Gastrocnemius medialis (tissue), 4 donors: Measurements from ENCODE around the gene OAF.
"Not testable (repeated sequence)": the region's sequence is repeated elsewhere in the genome, so short reads cannot be mapped to it uniquely, and the experiment has no call there.

Experiments
- POLR2A ChIP-seq, 2 donors: fragments of 450-650 bp; IDR thresholded peaks; one replicate each; pipeline ENCODE4 v1.6.1; 2017; ENCODE audit warnings: antibody characterized with exemption in 2 of 2, mild to moderate bottlenecking in 2 of 2, moderate library complexity in 2 of 2
- TF ChIP-seq, protein P1 (sequence below), 5 experiments: fragments of 450-650 bp in 3 of 5; fragments of 200-600 bp in 2 of 5; sonication (generic) in 2 of 5; IDR thresholded peaks in 4 of 5; conservative IDR thresholded peaks in 1 of 5; 1 replicate in 4 of 5; 2 replicates in 1 of 5; pipeline ENCODE4 v1.5.1; 2016 to 2019; ENCODE audit warnings: antibody characterized with exemption in 5 of 5, mild to moderate bottlenecking in 3 of 5, moderate library complexity in 3 of 5

DNA sequence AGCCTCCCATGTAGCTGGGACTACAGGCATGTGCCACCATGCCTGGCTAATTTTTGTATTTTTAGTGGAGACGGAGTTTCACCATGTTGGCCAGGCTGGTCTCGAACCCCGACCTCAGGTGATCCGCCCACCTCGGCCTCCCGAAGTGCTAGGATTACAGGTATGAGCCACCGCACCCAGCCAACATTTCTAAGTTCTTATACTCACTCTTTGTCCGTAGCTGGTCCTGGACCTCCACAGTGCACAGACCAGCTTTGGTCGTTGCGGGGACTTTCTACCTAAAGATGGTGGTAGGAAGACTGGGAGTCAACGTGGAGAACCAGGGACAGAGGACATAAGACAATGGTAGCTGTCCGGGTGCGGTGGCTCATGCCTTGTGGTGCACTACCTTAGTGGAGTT is 42.5 kb downstream of the OAF start:
- TF ChIP-seq, protein P1, sequence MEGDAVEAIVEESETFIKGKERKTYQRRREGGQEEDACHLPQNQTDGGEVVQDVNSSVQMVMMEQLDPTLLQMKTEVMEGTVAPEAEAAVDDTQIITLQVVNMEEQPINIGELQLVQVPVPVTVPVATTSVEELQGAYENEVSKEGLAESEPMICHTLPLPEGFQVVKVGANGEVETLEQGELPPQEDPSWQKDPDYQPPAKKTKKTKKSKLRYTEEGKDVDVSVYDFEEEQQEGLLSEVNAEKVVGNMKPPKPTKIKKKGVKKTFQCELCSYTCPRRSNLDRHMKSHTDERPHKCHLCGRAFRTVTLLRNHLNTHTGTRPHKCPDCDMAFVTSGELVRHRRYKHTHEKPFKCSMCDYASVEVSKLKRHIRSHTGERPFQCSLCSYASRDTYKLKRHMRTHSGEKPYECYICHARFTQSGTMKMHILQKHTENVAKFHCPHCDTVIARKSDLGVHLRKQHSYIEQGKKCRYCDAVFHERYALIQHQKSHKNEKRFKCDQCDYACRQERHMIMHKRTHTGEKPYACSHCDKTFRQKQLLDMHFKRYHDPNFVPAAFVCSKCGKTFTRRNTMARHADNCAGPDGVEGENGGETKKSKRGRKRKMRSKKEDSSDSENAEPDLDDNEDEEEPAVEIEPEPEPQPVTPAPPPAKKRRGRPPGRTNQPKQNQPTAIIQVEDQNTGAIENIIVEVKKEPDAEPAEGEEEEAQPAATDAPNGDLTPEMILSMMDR (IDR thresholded peaks at IDR 0.05 in 4 of 5, conservative IDR thresholded peaks at IDR 0.05 in 1 of 5), result not testable (repeated sequence)
- TF ChIP-seq POLR2A (IDR thresholded peaks at IDR 0.05), result not testable (repeated sequence)
